SK-MEL-5 (cell line): ENCODE data around the gene LETM1. TPM values are rescaled to one million over a fixed set of nuclear protein-coding genes. Genes with fewer than 3 reads are reported as not detected.

Experiments used
- DNase-seq: peaks from one replicate; pipeline ENCODE4 v3.0.0-alpha.2; 2016; ENCODE audit warnings: low read depth, low spot score
- in situ Hi-C: cut with HindIII; loops from 2 replicates; pipeline ENCODE4 v1.10.0; 2016; ENCODE audit warnings: low sequenced_read_pairs, high pct_unique_total_duplicates, low pct_unique_long_range_greater_than_20kb
- total RNA-seq: library from RNA; depleted of rRNA; stranded (reverse); fragments of >200 nt; shearing (Covaris generic); gene quantifications from 2 replicates; pipeline ENCODE4 v1.2.3, GENCODE V29; 2014

The LETM1 gene
- total RNA-seq, 1 experiment from 2014 or later = 45.9 TPM

- DNase-seq = no peak
- in situ Hi-C loops = no loop called here
Observed at GRCh38 chr4:1880332-1880731, 24.4 kb upstream of the LETM1 start.

- in situ Hi-C loops = no loop called here
- DNase-seq = no peak
Observed at GRCh38 chr4:1879485-1879884, 23.5 kb upstream of the LETM1 start.

GRCh38 chr4:1874201-1874600 lies 18.2 kb upstream of the LETM1 start:
- DNase-seq = no peak
- in situ Hi-C loops = no loop called here

GRCh38 chr4:1873776-1874175 lies 17.8 kb upstream of the LETM1 start:
- DNase-seq = no peak
- in situ Hi-C loops = no loop called here

GRCh38 chr4:1873291-1873690 lies 17.3 kb upstream of the LETM1 start:
- no peak for DNase-seq
- in situ Hi-C loops = no loop called here

- DNase-seq = no peak
- in situ Hi-C loops = no loop called here
Observed at GRCh38 chr4:1872870-1873269, 16.9 kb upstream of the LETM1 start.

GRCh38 chr4:1871471-1872021 lies 15.6 kb upstream of the LETM1 start:
- in situ Hi-C loops = no loop called here
- DNase-seq = no peak

- in situ Hi-C loops = no loop called here
- peak; percentile 75 for DNase-seq
Observed at GRCh38 chr4:1870578-1871443, 14.9 kb upstream of the LETM1 start, which contains the start of gene NSD2. NSD2 (plus strand) TSS chr4:1871393; CDS start chr4:1900655, 29,262 bp downstream.

- in situ Hi-C loops = no loop called here
- peak; percentile 78 for DNase-seq
Observed at GRCh38 chr4:1870328-1870577, 14.3 kb upstream of the LETM1 start.

- in situ Hi-C loops = no loop called here
Observed at GRCh38 chr4:1869530-1870327, 13.8 kb upstream of the LETM1 start.

GRCh38 chr4:1868912-1869311 lies 13.0 kb upstream of the LETM1 start:
- in situ Hi-C loops = no loop called here
- no peak for DNase-seq

More at GRCh38 chr4:1869530-1870327, 13.8 kb upstream of the LETM1 start:
- no peak for DNase-seq

- DNase-seq = no peak
- in situ Hi-C loops = no loop called here
Observed at GRCh38 chr4:1868293-1868692, 12.3 kb upstream of the LETM1 start.

- no peak for DNase-seq
- in situ Hi-C loops = no loop called here
Observed at GRCh38 chr4:1866189-1866661, 10.3 kb upstream of the LETM1 start.

GRCh38 chr4:1864076-1865008 lies 8.4 kb upstream of the LETM1 start:
- DNase-seq = no peak
- in situ Hi-C loops = no loop called here

GRCh38 chr4:1863297-1864033 lies 7.5 kb upstream of the LETM1 start:
- DNase-seq = no peak
- in situ Hi-C loops = no loop called here

- no peak for DNase-seq
- in situ Hi-C loops = no loop called here
Observed at GRCh38 chr4:1862961-1863296, 7.0 kb upstream of the LETM1 start.
